ENCODE results near the gene RIMS4. TPM values are rescaled to one million over a fixed set of nuclear protein-coding genes. Genes with fewer than 3 reads are reported as not detected.

RIMS4 gene
- total and polyA plus RNA-seq, 2 donors (not counting 1 experiment from before 2014, with no cell fraction given): not detected

GRCh38 chr20:44724423-44725091, 85.8 kb downstream of the RIMS4 start:
- Mint-ChIP-seq H3K4me1 (no peaks in the 10 kb centered on the region), H3K27ac (no peak overlapping the region), H3K9me3 (ENCODE audit: insufficient read depth) (no peaks in the 10 kb centered on the region), H3K4me3 (no peak overlapping the region), H3K27me3 (peaks cover 3% of the 10 kb centered on the region)
- POLR2A ChIA-PET: no interaction called here
- WGBS (ENCODE audit: insufficient coverage): 93% methylated on average over 26 of the region's 26 CpGs
- DNase-seq: no peak
- H4K20me1 ChIP-seq (ENCODE audit: control insufficient read depth, insufficient read depth, low read length, poor library complexity, severe bottlenecking): no peaks in the 10 kb centered on the region
- H3K27ac ChIP-seq (ENCODE audit: low read length in 2 of 2): no peak overlapping the region
- H3K27me3 ChIP-seq (replicated peaks in 1 of 4; ENCODE audit: control extremely low read depth in 1 of 4, control insufficient read depth in 3 of 4, insufficient read depth in 4 of 4, low read length in 3 of 4): no peaks in the 10 kb centered on the region
- TF ChIP-seq EZH2 (IDR thresholded peaks at IDR 0.05; ENCODE audit: borderline replicate concordance, insufficient read depth, low read depth, low read length, poor library complexity, severe bottlenecking): no peak
- TF ChIP-seq CTCF (IDR thresholded peaks at IDR 0.05): no peak
- H2AFZ ChIP-seq (ENCODE audit: insufficient read depth, low read depth, low read length, poor library complexity, severe bottlenecking): no peak overlapping the region
- H3K9ac ChIP-seq (ENCODE audit: low read length): no peak overlapping the region
- H3K36me3 ChIP-seq (replicated peaks in 1 of 2; ENCODE audit: control extremely low read depth in 1 of 2, control insufficient read depth in 1 of 2, extremely low read depth in 1 of 2, insufficient read depth in 2 of 2, low read length in 1 of 2): no peaks in the 10 kb centered on the region
- CTCF ChIA-PET: interaction anchor here (1.1 kb wide), 1 partner anchor 9 kb away, joined by 3 read pairs; no protein-coding TSS in a partner anchor
- ATAC-seq (ENCODE audit: low read depth): no peak
- no peak overlapping the region for H3K4me3 ChIP-seq (ENCODE audit: control extremely low read depth in 1 of 5, extremely low read depth in 1 of 5, insufficient read depth in 1 of 5, low read depth in 2 of 5, low read length in 4 of 5)
- H3K79me2 ChIP-seq (ENCODE audit: control insufficient read depth, insufficient read depth, low read length): no peaks in the 10 kb centered on the region
- intact Hi-C loops (cut with micrococcal nuclease): no loop called here
- no peaks in the 10 kb centered on the region for H3K4me1 ChIP-seq (ENCODE audit: control insufficient read depth in 2 of 2, insufficient read depth in 2 of 2, low read length in 2 of 2)
- H3K9me3 ChIP-seq (ENCODE audit: control extremely low read depth in 1 of 3, control insufficient read depth in 2 of 3, insufficient read depth in 1 of 3, low read length in 2 of 3): no peaks in the 10 kb centered on the region
- no peak overlapping the region for H3K4me2 ChIP-seq (replicated peaks; ENCODE audit: low read depth, low read length, poor library complexity, severe bottlenecking)

GRCh38 chr20:44723798-44724362, 86.5 kb downstream of the RIMS4 start:
- H3K9me3 Mint-ChIP-seq (ENCODE audit: insufficient read depth): no peaks in the 10 kb centered on the region
- peaks cover 3% of the 10 kb centered on the region for H3K27me3 Mint-ChIP-seq
- TF ChIP-seq CTCF (IDR thresholded peaks at IDR 0.05): no peak
- TF ChIP-seq EZH2 (IDR thresholded peaks at IDR 0.05; ENCODE audit: borderline replicate concordance, insufficient read depth, low read depth, low read length, poor library complexity, severe bottlenecking): no peak
- no peak overlapping the region for H3K4me3 Mint-ChIP-seq
- WGBS (ENCODE audit: insufficient coverage): 98% methylated on average over 7 of the region's 9 CpGs
- Histone ChIP-seq H3K27ac (ENCODE audit: low read length in 2 of 2) (no peak overlapping the region), H4K20me1 (ENCODE audit: control insufficient read depth, insufficient read depth, low read length, poor library complexity, severe bottlenecking) (no peaks in the 10 kb centered on the region), H3K9ac (ENCODE audit: low read length) (no peak overlapping the region), H3K36me3 (replicated peaks in 1 of 2; ENCODE audit: control extremely low read depth in 1 of 2, control insufficient read depth in 1 of 2, extremely low read depth in 1 of 2, insufficient read depth in 2 of 2, low read length in 1 of 2) (no peaks in the 10 kb centered on the region), H3K4me2 (replicated peaks; ENCODE audit: low read depth, low read length, poor library complexity, severe bottlenecking) (no peak overlapping the region), H3K27me3 (replicated peaks in 1 of 4; ENCODE audit: control extremely low read depth in 1 of 4, control insufficient read depth in 3 of 4, insufficient read depth in 4 of 4, low read length in 3 of 4) (no peaks in the 10 kb centered on the region), H3K4me1 (ENCODE audit: control insufficient read depth in 2 of 2, insufficient read depth in 2 of 2, low read length in 2 of 2) (no peaks in the 10 kb centered on the region), H3K4me3 (ENCODE audit: control extremely low read depth in 1 of 5, extremely low read depth in 1 of 5, insufficient read depth in 1 of 5, low read depth in 2 of 5, low read length in 4 of 5) (no peak overlapping the region), H2AFZ (ENCODE audit: insufficient read depth, low read depth, low read length, poor library complexity, severe bottlenecking) (no peak overlapping the region), H3K79me2 (ENCODE audit: control insufficient read depth, insufficient read depth, low read length) (no peaks in the 10 kb centered on the region), H3K9me3 (ENCODE audit: control extremely low read depth in 1 of 3, control insufficient read depth in 2 of 3, insufficient read depth in 1 of 3, low read length in 2 of 3) (no peaks in the 10 kb centered on the region)
- intact Hi-C loops (cut with micrococcal nuclease): no loop called here
- no peak overlapping the region for H3K27ac Mint-ChIP-seq
- ChIA-PET POLR2A (no interaction called here), CTCF (interaction anchor here (1.1 kb wide), 1 partner anchor 9 kb away, joined by 3 read pairs; no protein-coding TSS in a partner anchor)
- no peaks in the 10 kb centered on the region for H3K4me1 Mint-ChIP-seq
- ATAC-seq (ENCODE audit: low read depth) (no peak), DNase-seq (no peak)

All from B cell (primary cell).